ENCODE measurements around the gene EIF3B.

GRCh38 chr7:2330493-2330892 is 24.1 kb upstream of the EIF3B start:
- TF ChIP-seq CTCF (IDR thresholded peaks at IDR 0.05; ENCODE audit: low read length) (no peak), EZH2 (IDR thresholded peaks at IDR 0.05; ENCODE audit: borderline replicate concordance, low read length) (no peak)
